GM21737 (cell line): Measurements from ENCODE around the gene GUCY2F.

ENCODE experiments used
- ATAC-seq: cut with Tn5 transposase; IDR thresholded peaks from one replicate; pipeline ENCODE4 v1.9.1; 2021; ENCODE audit warnings: mild to moderate bottlenecking, moderate library complexity; ENCODE audit not compliant: unreplicated experiment

The GUCY2F gene

DNA sequence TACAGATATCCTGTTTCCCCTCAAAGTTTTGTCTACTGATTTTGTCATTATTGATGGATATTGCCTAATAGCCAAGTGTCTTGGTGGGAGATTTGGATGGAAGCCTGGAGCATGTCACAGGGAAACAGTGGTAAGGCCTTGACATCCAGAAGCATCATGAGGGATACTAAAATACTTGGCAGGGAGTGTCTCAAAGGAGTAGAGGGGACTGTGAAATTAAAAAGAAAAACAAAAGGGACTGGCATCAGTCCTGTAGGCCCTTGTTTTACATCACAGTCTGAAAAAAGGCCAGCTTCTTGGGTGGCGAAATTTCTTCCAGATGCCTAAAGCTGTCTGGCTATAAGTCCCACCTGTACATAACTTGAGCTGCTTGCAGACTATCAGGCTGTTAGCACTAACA lies 83.8 kb downstream of the GUCY2F start:
- no peak for ATAC-seq

DNA sequence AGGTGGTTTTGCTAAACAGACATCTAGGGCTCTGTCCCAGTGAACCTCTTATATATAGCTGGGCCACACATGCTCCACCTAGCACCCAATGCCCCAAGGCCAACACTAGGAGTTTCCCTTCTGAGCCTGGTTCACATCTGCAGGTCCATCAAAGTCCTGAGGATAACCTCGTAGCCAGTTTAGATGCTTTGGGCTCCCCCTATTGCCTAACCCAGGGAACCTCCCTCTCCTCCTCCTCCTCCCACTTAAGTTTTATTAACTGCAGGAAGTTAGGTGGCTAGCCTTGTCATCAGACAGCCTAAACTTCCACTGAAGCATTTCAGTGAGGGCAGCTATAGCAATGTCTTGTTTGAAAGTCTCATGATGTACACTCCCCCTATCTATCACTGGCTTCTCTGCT lies 88.0 kb downstream of the GUCY2F start:
- no peak for ATAC-seq

DNA sequence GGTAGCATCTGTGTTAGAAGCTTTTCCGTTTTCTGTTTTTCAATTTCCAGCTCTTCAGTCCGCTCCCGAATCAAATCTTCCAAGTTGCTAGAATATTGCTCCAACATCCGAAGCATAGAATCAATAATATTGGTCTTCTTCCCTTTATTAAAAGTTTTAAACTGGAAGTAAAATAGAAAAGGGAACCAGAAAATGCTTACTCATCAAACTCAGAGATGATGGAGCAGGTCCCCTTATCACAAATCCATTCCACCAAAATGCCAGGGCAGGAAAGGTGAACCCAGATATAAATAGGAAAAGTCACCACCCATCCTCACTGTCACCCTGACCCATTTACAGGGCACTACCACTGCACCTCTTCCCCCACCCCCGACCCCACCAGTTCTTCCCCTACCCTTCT lies 89.0 kb downstream of the GUCY2F start:
- ATAC-seq, result no peak

DNA sequence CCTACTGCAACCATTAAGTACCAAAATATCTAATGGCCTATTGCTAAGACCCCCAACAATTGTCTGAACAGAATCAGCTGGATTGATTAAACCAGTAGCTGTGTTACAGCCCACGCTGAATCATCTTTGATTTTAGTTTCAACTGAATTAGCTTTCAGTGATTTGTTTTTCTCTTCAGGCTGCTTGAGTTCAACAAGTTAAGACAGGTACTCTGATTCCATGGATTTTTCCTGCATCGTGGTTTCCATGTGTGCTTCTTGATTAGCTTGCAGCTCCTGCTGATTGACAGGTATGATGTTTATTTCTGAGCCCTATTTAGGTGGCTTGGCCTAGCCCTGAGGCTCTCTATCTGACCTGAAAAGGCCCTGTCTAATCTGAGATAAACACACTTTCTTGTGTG lies 91.3 kb downstream of the GUCY2F start:
- no peak for ATAC-seq

DNA sequence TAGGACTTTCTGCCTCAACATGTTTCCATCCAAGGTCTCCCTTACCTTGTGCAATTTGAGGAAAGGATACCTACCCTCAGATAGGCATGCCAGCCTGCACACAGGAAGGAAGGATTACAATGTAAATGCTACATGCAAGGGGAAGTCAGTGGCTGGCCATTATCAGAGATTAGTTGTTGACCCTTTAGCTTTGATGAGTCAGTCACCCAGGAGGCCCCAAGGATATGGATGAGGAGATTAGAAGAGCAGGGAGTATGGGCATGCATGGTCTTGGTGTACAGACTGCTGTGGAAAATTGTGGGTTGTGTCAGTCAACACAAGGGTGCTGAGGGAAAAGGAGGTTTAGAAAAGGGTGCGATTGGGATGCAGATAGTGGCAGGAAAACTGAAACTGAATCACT lies 92.0 kb downstream of the GUCY2F start:
- no peak for ATAC-seq

DNA sequence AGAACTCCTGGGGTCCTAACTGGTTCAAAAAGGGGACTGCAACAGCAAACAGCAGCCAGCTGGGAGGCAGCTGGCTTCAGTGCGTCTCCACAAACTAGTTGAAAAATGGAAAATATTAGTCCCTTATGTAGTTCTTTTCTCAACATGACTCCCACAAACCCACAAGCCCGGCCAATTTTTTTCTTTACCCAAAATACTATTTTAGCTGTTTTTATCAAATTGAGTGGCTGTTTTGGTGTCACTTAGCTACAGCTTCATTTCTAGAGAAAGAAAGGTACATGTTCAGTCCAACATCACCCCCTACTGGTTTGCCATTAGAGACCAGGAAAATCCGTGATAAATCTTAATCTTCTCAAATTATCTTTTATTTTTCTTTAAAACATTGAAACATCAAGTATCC lies 97.2 kb downstream of the GUCY2F start:
- ATAC-seq, result no peak

DNA sequence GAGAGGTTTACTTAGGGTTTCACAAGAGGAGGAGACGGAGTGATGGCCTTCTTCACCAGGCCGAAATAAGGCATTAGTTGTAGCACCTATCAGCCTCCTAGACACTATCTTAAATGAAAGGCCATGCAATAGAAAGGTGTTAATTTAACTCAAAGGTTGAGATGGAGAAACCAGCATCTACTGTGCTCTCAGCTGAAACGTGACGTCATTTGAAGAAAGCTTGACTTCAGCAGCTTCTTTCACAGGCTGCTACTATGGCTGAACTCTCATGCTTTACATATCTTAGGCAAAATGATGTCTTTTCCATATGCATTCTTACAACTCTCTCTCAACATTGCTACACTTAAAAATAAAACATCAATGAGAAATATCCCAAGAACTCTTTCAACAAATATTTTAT lies 99.6 kb downstream of the GUCY2F start:
- no peak for ATAC-seq

DNA sequence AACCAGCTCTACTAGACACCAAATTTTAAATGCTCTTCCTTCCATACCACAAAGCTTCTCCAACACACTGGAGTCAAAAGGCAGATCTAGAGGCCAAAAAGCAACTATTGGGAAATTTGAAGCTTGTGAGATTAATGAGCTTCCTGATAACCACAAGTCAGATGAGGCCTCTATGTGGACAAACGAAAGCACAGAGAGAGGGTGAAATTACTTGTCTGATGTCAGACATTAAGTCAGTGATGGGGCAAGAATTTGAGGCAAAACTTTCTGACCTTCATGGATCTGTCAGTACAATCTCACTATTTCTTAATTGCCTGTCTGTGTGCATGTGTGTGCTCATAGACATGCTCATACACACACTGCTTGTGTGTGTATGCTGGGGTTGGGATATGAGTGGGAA lies 103.6 kb downstream of the GUCY2F start:
- ATAC-seq, result no peak

DNA sequence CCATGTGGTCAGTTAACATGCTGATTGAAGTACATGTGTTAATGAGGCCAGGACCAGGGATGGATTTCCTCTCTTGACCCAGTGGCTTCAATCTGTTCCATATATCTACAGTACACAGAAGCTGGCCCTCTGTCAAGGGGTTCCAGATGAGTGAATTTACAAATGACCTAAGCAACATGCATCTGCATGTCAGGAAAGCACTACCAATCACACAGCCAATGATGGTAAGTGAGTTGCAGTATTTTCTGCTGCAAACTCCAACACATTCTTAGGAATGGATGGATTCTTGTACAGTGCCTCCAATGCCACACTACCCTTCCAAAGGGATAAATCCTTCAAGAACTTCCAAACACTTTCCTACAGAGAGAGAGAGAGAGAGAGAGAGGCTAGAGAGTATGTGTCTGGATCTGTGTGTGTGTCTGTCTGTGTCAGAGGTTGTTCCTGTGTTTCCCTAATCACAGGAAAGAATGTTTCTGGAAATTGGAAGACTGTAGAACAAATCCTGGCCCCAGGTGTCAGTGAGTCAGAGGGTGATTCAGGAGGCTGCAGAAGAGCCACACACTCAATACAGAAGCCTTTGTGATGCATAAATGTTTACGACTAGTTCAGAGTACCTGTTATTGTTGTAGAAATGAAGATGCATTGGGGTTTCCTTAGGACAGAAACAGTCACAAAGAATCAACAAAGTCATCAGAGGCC lies 107.5 kb downstream of the GUCY2F start:
- ATAC-seq, result no peak

DNA sequence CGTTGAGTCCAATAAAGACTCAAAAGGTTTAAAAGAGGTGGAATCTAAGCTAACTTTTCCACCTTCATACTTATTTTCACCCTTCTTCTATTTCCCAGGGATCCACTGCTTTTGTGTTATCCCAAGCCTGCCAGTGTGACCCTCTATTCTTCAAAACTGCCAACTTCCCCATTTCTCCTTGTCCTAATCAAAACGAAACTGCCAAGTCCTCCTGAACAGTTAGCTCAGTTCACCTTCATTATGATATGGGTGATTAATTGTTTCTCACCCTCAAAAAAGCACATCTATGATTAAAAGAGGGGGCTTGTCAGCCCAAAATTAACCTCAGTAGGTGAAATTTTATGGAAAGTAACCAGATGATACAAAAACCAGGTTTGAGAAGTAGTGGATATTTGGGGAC lies 108.4 kb downstream of the GUCY2F start:
- ATAC-seq, result no peak

DNA sequence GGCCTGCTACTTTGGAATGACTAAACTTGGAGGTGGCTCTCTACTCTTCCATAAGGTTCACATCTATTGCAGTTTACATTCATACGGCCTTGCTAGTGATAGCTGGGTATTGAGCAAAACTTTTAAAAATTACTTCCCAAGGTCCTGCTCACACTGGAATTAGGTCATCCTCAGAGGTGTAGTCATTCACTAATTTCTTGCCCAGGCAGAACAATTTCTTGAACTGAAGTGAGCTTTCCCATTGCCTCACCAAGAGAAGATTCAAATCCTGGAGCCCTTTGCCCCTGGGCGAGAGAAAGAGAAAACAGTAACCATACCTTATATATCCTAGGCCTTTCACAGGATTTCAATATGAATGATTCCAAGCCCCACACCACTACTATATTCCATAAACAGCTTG lies 109.2 kb downstream of the GUCY2F start:
- ATAC-seq, result no peak

DNA sequence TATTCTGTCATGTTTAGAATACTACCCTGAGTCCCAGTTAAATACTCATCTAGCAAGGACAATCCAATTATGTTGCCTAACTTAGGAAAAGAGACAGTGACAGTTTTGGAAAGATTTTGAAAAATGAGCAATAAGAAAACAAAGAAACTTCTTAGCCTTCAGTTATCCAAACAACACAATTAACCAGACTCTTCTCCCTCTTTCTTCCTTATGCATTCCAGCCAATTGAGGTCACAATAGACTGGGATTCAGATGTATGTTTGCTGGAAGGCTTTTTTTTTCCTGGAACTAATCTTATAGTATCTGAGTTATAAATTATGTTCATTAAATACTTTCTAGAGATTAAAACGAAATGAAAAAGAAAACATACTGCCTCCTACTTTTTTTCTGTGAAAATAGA lies 109.6 kb downstream of the GUCY2F start:
- no peak for ATAC-seq

DNA sequence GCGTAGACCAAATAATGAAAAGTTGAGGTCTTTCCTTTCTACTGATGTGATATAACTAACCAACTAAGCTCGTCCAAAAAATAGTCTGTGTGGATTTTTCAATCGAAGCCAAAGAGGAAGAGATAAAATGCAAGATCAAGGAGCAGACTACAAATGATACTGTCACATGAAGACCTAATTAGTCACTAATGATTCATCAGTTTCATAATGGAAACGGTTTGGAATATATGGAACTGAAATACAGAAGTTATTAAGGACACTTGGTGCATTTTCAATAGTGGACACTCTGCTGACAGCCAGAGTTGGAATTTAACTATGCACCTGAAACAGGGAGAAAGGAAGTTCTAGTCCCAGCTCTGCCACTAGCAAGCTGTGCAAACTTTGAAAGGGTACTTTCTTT lies 119.8 kb downstream of the GUCY2F start:
- ATAC-seq, result no peak

DNA sequence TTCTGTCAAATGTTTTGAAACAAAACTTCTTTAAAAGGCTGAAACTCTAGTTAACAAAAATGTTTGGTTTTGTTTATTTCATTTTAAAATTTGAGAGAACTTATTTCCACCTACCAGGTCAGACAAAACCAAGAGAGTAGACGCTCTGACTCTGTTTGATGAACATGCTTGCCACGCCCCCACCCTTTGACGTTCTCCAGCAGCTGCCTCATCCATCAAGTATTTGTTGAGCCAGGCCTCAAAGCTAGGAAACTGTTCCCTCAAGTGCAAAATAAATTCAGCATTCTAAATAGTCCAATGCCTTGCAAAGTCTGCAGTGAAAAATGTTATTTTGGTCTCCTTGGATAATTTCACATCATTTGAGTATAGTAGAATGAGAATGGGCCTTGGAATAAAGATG lies 121.6 kb downstream of the GUCY2F start:
- ATAC-seq, result no peak

DNA sequence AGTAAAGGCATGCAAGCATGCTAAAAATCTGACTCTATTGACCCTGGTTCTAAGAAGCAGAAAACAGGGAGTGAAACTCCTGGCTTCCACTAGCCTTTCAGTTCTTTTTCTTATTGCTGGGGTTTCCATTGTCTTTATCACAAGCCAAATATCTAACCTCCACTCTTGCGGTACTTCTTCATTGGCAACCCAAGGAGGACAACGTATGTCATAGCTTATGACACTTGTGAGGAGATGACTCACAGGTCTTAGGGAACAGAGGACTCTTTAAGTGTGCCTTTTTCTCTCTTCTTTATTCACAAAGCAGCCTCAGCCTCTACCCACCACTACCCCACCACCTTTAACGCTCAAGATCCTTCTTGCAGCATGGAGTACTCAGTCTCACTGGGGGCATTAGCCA lies 124.2 kb downstream of the GUCY2F start:
- ATAC-seq, result no peak

DNA sequence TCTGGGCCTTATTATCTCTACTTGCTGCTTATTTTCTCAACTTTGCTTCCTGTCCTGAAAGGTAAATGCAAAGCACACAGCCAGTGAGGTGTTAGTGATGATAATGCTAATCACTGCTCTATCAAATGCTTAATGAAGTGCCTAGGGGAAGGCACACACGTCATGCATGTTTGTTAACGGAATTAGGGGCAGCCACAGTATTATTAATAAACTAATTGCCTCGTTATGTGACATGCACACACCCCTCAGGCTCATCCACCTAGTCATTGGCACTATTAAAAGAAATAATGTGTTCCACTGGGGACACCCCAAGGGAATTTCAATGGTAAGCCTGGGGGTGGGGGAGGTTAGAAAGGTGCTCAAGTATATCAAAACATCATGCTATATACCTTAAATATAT lies 125.2 kb downstream of the GUCY2F start:
- no peak for ATAC-seq

DNA sequence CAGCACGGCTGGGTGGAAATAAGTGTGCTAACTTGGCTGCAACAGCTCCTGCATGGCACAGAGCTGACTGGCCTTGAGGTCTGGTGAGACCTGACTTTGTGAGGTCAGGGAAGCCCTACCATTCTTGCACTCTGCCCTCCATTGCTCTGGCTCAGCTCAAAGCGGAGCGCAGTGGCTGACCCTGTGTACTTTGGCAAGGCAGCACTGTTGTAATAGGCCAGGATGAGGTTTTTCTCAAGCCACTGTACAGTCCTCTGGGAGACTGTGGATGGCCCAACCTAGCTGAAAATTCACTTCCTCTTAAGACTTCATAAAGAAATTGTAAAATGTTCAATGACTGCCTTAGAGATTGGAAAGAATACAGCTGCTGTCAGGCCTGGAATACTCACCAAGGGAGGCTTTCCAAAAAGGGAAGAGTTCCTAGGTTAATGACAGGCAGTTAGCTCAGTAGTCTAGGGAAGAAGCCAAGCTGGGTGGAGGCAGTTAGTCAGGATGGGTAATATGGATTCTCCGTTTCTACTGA lies 129.8 kb downstream of the GUCY2F start:
- no peak for ATAC-seq

DNA sequence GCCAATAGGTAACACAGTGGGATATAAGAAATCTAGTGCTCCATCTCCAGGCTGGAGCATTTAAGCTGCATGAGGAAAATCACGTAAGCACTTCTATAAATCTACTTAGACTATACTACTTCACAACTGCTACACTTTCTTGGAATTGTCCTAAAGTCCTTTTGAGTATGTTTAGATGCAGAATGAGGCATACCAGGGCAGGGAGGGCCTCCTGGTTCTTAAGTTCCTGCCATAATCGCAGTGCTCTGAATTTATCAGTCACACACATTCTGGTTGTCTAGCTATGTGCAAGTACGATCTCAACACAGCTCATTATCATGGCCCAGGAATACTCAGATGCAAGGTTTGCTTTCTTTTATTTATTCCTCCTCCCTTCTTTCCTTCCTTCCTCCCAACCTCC lies 130.3 kb downstream of the GUCY2F start:
- no peak for ATAC-seq

DNA sequence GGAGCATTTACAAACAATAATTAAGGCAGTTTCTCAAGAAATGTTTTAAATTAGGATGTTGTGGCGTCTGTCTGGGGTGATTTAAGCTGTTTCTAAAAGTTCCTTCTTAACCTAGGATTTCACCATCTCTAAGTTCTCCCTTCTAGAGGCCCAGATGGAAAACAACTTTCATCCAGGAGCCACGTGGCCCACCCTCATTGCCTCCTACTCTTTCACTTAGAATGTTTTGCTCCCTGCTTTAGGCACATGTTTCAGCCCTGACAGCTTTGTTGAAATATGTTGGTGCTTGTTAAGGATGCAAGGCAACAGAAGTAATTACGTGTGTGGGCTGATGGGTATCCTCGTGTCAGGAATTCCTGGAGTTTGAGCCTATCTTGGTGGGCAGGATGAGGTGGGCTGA lies 131.3 kb downstream of the GUCY2F start:
- ATAC-seq, result no peak

DNA sequence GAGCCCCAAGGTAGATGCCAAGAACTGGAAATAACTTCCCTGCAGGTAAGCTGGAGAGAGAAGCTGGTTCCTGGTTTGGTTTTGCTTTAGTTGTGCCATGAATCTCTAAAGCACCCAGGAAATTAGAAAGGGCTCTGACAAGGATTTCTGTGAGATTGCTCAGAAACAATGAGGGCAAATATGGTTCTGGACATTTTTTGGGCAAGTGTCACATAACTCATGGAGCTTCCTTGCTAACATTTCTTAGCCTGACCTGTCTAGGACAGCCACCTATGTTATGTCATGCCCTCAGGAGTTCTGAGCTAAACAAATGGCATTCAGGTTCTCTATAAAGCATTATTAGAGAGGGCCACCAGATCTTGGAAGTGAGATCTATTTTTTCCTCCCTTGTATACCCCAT lies 131.8 kb downstream of the GUCY2F start:
- ATAC-seq, result no peak

DNA sequence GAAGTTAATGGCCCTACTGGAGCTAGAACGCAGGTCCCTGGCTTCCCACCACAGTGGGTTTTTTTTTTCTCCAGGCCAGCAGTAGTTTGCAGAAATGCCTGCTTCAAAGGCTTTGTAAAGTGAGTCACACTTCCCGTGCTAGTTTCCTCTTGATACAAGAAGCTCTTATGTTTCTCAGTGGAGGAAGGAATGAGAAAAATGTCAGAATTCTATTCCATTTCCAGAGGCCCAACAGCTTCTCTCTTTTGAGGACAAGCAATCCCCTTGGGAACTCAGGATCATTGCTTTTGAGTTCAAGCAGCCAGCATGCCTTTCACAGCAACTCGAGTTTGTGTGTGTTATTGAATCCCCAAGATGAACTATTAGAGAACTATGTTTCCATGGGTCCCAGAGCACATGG lies 134.3 kb downstream of the GUCY2F start:
- ATAC-seq, result no peak

DNA sequence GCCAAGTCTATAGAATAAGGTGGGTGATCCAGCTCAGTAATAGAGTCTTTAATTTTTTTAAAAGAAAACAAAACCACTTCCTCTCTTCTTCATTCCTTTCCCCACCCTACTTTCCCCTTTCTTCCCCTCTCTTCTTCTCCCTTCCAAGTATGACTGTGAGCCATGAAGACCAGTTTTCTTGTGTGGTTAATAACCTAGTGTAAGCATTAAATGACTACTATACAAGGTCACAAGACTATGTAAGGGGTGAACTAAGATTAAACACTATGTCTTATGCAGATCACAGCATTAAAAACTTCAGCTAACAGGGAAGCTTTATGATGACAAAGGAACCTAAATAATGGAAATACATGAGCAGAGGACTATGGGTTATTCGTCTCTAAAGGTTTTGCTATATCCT lies 135.4 kb downstream of the GUCY2F start:
- ATAC-seq, result no peak

DNA sequence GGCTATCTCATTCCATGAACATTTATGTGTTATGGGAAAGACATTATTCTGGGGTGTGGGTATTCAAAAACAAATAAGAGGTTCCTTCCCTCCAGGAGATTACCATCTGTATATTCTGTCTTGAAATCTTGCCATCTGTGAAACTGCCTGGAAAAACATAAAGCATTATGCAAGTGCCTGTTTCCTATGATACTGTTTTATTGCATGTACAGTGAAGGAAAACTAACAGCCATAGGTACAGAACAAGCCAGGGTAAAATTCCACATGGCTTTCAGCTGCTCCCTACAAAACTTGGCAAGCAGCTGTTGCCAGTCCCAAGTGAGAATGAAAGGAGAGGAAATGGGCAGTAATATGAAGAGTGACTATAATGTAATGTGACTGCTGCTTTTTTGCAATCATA lies 136.0 kb downstream of the GUCY2F start:
- ATAC-seq, result no peak
